K562 (cell line): ENCODE results near the gene FKBP11.

Experiments used
- BRCA1 ChIP-seq, 2 experiments: fragments of 450-650 bp in 1 of 2; sonication (generic) in 1 of 2; formaldehyde crosslinking in 1 of 2; IDR thresholded peaks; 2 replicates each; pipeline versions ENCODE4 v1.5.0 to v1.6.1; 2017 to 2020; ENCODE audit warnings: mild to moderate bottlenecking in 1 of 2, missing genetic modification reagents in 1 of 2
- POLR2A ChIP-seq: fragments of 450-650 bp; conservative IDR thresholded peaks from 2 replicates; pipeline ENCODE4 v1.6.1; 2016
- TEAD1 ChIP-seq, 2 experiments: fragments of 450-650 bp in 1 of 2; sonication (generic) in 1 of 2; formaldehyde crosslinking; IDR thresholded peaks; 2 replicates each; pipeline versions ENCODE4 v1.4.0 to v1.8.0; 2020 to 2022; ENCODE audit warnings: mild to moderate bottlenecking in 2 of 2, missing genetic modification reagents in 1 of 2
- TF ChIP-seq, protein P1 (sequence below): sonication (generic); formaldehyde crosslinking; IDR thresholded peaks from 2 replicates; pipeline ENCODE4 v1.9.0; 2022; ENCODE audit warnings: mild to moderate bottlenecking, missing genetic modification reagents

DNA sequence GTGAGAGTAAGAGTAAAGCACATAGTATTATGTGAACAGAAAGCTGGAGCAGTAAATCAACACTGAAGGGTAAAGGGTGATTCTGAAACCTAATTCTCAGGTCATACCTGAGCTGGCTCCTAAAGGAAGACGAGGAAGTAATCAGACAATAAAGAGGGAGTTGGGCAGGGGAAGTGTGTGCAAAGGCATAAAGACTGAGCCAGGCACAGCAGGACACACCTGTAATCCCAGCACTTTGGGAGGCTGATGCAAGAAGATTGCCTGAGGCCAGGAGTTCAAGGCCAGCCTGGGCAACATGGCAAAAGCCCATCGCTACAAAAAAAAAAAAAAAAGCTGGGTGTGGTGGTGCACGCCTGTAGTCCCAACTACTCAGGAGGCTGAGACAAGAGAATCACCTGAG lies 22.4 kb upstream of the FKBP11 start:
- TF ChIP-seq, protein P1, sequence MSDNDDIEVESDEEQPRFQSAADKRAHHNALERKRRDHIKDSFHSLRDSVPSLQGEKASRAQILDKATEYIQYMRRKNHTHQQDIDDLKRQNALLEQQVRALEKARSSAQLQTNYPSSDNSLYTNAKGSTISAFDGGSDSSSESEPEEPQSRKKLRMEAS (CRISPR knock-in tag) = no peak
- TF ChIP-seq TEAD1 (CRISPR knock-in tag; IDR thresholded peaks at IDR 0.05) = no peak
- TF ChIP-seq BRCA1 (IDR thresholded peaks at IDR 0.05) = no peak
- TF ChIP-seq BRCA1 (CRISPR knock-in tag; IDR thresholded peaks at IDR 0.05) = no peak
- no peak for TF ChIP-seq POLR2A
